Measurements from ENCODE around the gene BMERB1. TPM values are rescaled to one million over a fixed set of nuclear protein-coding genes. Genes with fewer than 3 reads are reported as not detected.

BMERB1 gene
- polyA plus RNA-seq, 1 of the 3 experiments (the other 2 are of a cell fraction): 33.9 TPM

GRCh38 chr16:15621889-15622288 is 187.5 kb downstream of the BMERB1 start:
- Histone ChIP-seq H4K20me1 (ENCODE audit: insufficient read depth) (no peaks in the 10 kb centered on the region), H3K4me1 (ENCODE audit: control insufficient read depth in 1 of 2, insufficient read depth in 2 of 2, low read depth in 1 of 2, low read length in 1 of 2) (peaks cover 0 to 10% of the 10 kb centered on the region in 2 experiments; a peak in 1 of 4 replicates), H3K4me3 (ENCODE audit: low read depth in 2 of 2, low read length in 1 of 2) (no peak overlapping the region), H3K27ac (ENCODE audit: low read depth in 2 of 2, low read length in 1 of 2) (no peak overlapping the region), H3K9me3 (no peaks in the 10 kb centered on the region), H3K4me2 (no peak overlapping the region), H3K27me3 (ENCODE audit: insufficient read depth) (no peaks in the 10 kb centered on the region), H3K79me2 (ENCODE audit: insufficient read depth) (peaks cover 6% of the 10 kb centered on the region; the same call in 1 of the 2 replicates), H3K36me3 (replicated peaks in 1 of 2; ENCODE audit: control insufficient read depth in 1 of 2, insufficient read depth in 2 of 2, low read length in 1 of 2) (peaks cover 60 to 69% of the 10 kb centered on the region in 2 experiments), H3K9me2 (no peaks in the 10 kb centered on the region), H3K9ac (no peak overlapping the region), H3F3A (replicated peaks; ENCODE audit: insufficient read depth) (no peaks in the 10 kb centered on the region), H2AFZ (ENCODE audit: low read depth) (no peak overlapping the region)
- 91% methylated on average over 8 of the region's 8 CpGs for WGBS (ENCODE audit: low lambda C conversion rate)
- TF ChIP-seq REST (IDR thresholded peaks at IDR 0.05; ENCODE audit: low read depth, low read length) (no peak), CHD2 (IDR thresholded peaks at IDR 0.05; ENCODE audit: low read length, partially characterized antibody) (no peak)
- POLR2A ChIA-PET: interaction anchor here (0.7 kb wide), 1 partner anchor 14 kb away, joined by 3 read pairs; no protein-coding TSS in a partner anchor
- DNase-seq: no peak
- CTCF ChIA-PET: no interaction called here

- no peak overlapping the region for H2AFZ ChIP-seq (ENCODE audit: low read depth)
- CTCF ChIA-PET: interaction anchor here (0.6 to 2.5 kb wide), 2 partner anchors 10 to 39 kb away, joined by 3 to 10 read pairs; partner anchors contain the start of gene MARF1
- H4K20me1 ChIP-seq (ENCODE audit: insufficient read depth): no peaks in the 10 kb centered on the region; the same call in 1 of the 2 replicates
- POLR2A ChIA-PET: interaction anchor here (1.0 kb wide), 1 partner anchor 11 kb away, joined by 3 read pairs; the partner anchor contains the start of gene MARF1
- 90% methylated on average over 2 of the region's 2 CpGs for WGBS (ENCODE audit: low lambda C conversion rate)
- H3K9ac ChIP-seq: no peak overlapping the region
- H3K27me3 ChIP-seq (ENCODE audit: insufficient read depth): no peaks in the 10 kb centered on the region
- H3K4me2 ChIP-seq: no peak overlapping the region
- no peak overlapping the region for H3K27ac ChIP-seq (ENCODE audit: low read depth in 2 of 2, low read length in 1 of 2)
- H3K4me3 ChIP-seq (ENCODE audit: low read depth in 2 of 2, low read length in 1 of 2): no peak overlapping the region
- TF ChIP-seq JUND (IDR thresholded peaks at IDR 0.05) (no peak), EP300 (IDR thresholded peaks at IDR 0.05; ENCODE audit: borderline replicate concordance in 1 of 2, low read depth in 1 of 2, low read length in 1 of 2) (no peak), FOXM1 (IDR thresholded peaks at IDR 0.05; ENCODE audit: low read depth) (no peak), RCOR1 (IDR thresholded peaks at IDR 0.05; ENCODE audit: low read length) (no peak), TEAD4 (IDR thresholded peaks at IDR 0.05; ENCODE audit: borderline replicate concordance, insufficient read depth) (no peak), MXI1 (IDR thresholded peaks at IDR 0.05; ENCODE audit: low read depth, low read length) (no peak), EZH2phosphoT487 (IDR thresholded peaks at IDR 0.05; ENCODE audit: borderline replicate concordance, low read depth) (no peak), IRF3 (IDR thresholded peaks at IDR 0.05; ENCODE audit: low read depth, low read length) (no peak), RXRA (IDR thresholded peaks at IDR 0.05; ENCODE audit: borderline replicate concordance, low read depth) (no peak), NFIC (IDR thresholded peaks at IDR 0.05; ENCODE audit: borderline replicate concordance) (no peak), FOSL2 (IDR thresholded peaks at IDR 0.05; ENCODE audit: borderline replicate concordance, low read depth) (no peak), ELF1 (IDR thresholded peaks at IDR 0.05) (no peak), RAD21 (IDR thresholded peaks at IDR 0.05; ENCODE audit: low read length) (no peak)
- DNase-seq: no peak
- H3F3A ChIP-seq (replicated peaks; ENCODE audit: insufficient read depth): no peaks in the 10 kb centered on the region
- H3K4me1 ChIP-seq (ENCODE audit: control insufficient read depth in 1 of 2, insufficient read depth in 2 of 2, low read depth in 1 of 2, low read length in 1 of 2): no peaks in the 10 kb centered on the region
- H3K36me3 ChIP-seq (replicated peaks in 1 of 2; ENCODE audit: control insufficient read depth in 1 of 2, insufficient read depth in 2 of 2, low read length in 1 of 2): peaks cover 73 to 79% of the 10 kb centered on the region in 2 experiments
- no peaks in the 10 kb centered on the region for H3K9me2 ChIP-seq
- no peaks in the 10 kb centered on the region for H3K9me3 ChIP-seq
- H3K79me2 ChIP-seq (ENCODE audit: insufficient read depth): no peaks in the 10 kb centered on the region; the same call in 1 of the 2 replicates
Observed at GRCh38 chr16:15631730-15632409, 197.5 kb downstream of the BMERB1 start.
